LNCAP (cell line): Measurements from ENCODE around the gene SEMA6A.

Experiments
- CTCF ChIP-seq: fragments of 450-650 bp; IDR thresholded peaks from 2 replicates; pipeline ENCODE4 v1.5.1; 2017; ENCODE audit warnings: mild to moderate bottlenecking

Gene SEMA6A

GRCh38 chr5:116564756-116565490 is 9.7 kb downstream of the SEMA6A start:
- TF ChIP-seq CTCF: no peak

- TF ChIP-seq CTCF: no peak
Observed at GRCh38 chr5:116564312-116564711, 10.3 kb downstream of the SEMA6A start.

GRCh38 chr5:116563736-116564308 is 10.8 kb downstream of the SEMA6A start:
- no peak for TF ChIP-seq CTCF

- no peak for TF ChIP-seq CTCF
Observed at GRCh38 chr5:116562669-116563068, 12.0 kb downstream of the SEMA6A start.

GRCh38 chr5:116561658-116562057 is 13.0 kb downstream of the SEMA6A start:
- no peak for TF ChIP-seq CTCF

GRCh38 chr5:116559673-116560164 is 14.9 kb downstream of the SEMA6A start:
- no peak for TF ChIP-seq CTCF

- no peak for TF ChIP-seq CTCF
Observed at GRCh38 chr5:116559239-116559638, 15.4 kb downstream of the SEMA6A start.
